Measurements from ENCODE around the gene KASH5.

GRCh38 chr19:49368711-49369358, 19.2 kb upstream of the KASH5 start:
- TF ChIP-seq CTCF (IDR thresholded peaks at IDR 0.05) (no peak), POLR2A (IDR thresholded peaks at IDR 0.05) (no peak), POLR2AphosphoS5 (IDR thresholded peaks at IDR 0.05) (no peak)
